ENCODE results near the gene CLEC2L. TPM values are rescaled to one million over a fixed set of nuclear protein-coding genes. Genes with fewer than 3 reads are reported as not detected.

The CLEC2L gene
- total RNA-seq, 2 donors from 2014 or later, result not detected

GRCh38 chr7:139568813-139569490 is 45.5 kb downstream of the CLEC2L start:
- Histone ChIP-seq H3K4me1 (ENCODE audit: control insufficient read depth in 1 of 2, low read depth in 2 of 2) (no peaks in the 10 kb centered on the region), H3K9me3 (no peaks in the 10 kb centered on the region), H3K27me3 (replicated peaks; ENCODE audit: insufficient read depth) (no peaks in the 10 kb centered on the region), H3K4me3 (no peak overlapping the region), H3K36me3 (peaks cover 32% of the 10 kb centered on the region), H3K27ac (no peak overlapping the region)
- no peak for DNase-seq (ENCODE audit: low spot score)
- no peak for ATAC-seq (ENCODE audit: insufficient number of reproducible peaks, low FRiP score, low read depth)
- TF ChIP-seq CTCF (IDR thresholded peaks at IDR 0.05), result no peak

DNA sequence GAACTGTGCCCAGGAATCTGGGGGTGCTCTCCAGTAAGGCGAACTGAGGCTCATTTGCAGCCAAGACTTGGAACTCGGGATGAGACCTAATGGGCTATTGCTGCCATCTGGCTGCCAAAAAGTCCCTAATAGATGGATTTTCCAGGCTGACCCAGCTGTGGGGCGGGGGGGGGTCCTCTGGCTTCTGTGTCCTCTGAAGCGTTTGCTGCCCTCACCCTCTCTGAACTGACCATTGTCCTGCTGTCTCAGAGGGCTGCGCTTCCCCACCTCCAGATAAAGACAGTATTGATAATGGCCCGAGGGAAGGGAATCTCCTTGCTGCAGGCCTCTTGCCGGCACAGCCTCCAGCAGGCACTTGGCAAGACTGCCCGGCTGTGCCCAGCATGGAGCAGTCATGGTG is 46.6 kb downstream of the CLEC2L start:
- no peak for DNase-seq (ENCODE audit: low spot score)
- Histone ChIP-seq H3K9me3 (no peaks in the 10 kb centered on the region), H3K36me3 (peaks cover 43% of the 10 kb centered on the region), H3K4me1 (ENCODE audit: control insufficient read depth in 1 of 2, low read depth in 2 of 2) (no peaks in the 10 kb centered on the region), H3K27ac (no peak overlapping the region), H3K27me3 (replicated peaks; ENCODE audit: insufficient read depth) (no peaks in the 10 kb centered on the region), H3K4me3 (no peak overlapping the region)
- ATAC-seq (ENCODE audit: insufficient number of reproducible peaks, low FRiP score, low read depth), result no peak
- TF ChIP-seq CTCF (IDR thresholded peaks at IDR 0.05), result no peak

GRCh38 chr7:139570626-139571025 is 47.1 kb downstream of the CLEC2L start:
- Histone ChIP-seq H3K27ac (no peak overlapping the region), H3K27me3 (replicated peaks; ENCODE audit: insufficient read depth) (no peaks in the 10 kb centered on the region), H3K36me3 (peaks cover 46% of the 10 kb centered on the region), H3K4me3 (no peak overlapping the region), H3K4me1 (ENCODE audit: control insufficient read depth in 1 of 2, low read depth in 2 of 2) (no peaks in the 10 kb centered on the region), H3K9me3 (no peaks in the 10 kb centered on the region)
- TF ChIP-seq CTCF (IDR thresholded peaks at IDR 0.05), result no peak
- ATAC-seq (ENCODE audit: insufficient number of reproducible peaks, low FRiP score, low read depth) (no peak), DNase-seq (ENCODE audit: low spot score) (no peak)

DNA sequence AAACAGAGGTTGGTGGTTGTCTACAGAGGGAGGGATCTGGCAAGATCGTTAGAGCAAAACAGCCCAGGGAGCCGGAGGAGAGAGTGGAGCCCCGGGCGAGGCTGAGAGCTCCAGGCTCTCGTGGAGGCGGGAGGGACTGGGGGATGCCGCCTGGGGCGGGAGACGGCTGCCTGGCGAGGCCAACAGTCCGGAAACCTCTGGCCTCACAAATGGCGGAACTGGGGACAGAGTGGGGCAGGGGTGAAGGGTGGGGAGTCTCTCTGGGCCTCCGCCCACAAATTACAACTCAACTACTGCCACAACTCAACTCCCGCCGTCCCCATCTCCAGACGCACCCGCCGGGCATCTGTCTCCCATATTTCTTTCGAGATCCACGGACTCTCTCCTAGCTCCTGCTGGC is 47.7 kb downstream of the CLEC2L start:
- no peak for DNase-seq (ENCODE audit: low spot score)
- Histone ChIP-seq H3K4me3 (no peak overlapping the region), H3K4me1 (ENCODE audit: control insufficient read depth in 1 of 2, low read depth in 2 of 2) (no peaks in the 10 kb centered on the region), H3K27ac (no peak overlapping the region), H3K9me3 (no peaks in the 10 kb centered on the region), H3K27me3 (replicated peaks; ENCODE audit: insufficient read depth) (no peaks in the 10 kb centered on the region), H3K36me3 (peaks cover 50% of the 10 kb centered on the region)
- no peak for TF ChIP-seq CTCF (IDR thresholded peaks at IDR 0.05)
- ATAC-seq (ENCODE audit: insufficient number of reproducible peaks, low FRiP score, low read depth), result no peak

GRCh38 chr7:139571651-139572050 is 48.2 kb downstream of the CLEC2L start:
- ATAC-seq (ENCODE audit: insufficient number of reproducible peaks, low FRiP score, low read depth), result no peak
- no peak for DNase-seq (ENCODE audit: low spot score)
- Histone ChIP-seq H3K27ac (no peak overlapping the region), H3K4me3 (no peak overlapping the region), H3K4me1 (ENCODE audit: control insufficient read depth in 1 of 2, low read depth in 2 of 2) (no peaks in the 10 kb centered on the region), H3K36me3 (peaks cover 52% of the 10 kb centered on the region), H3K27me3 (replicated peaks; ENCODE audit: insufficient read depth) (no peaks in the 10 kb centered on the region), H3K9me3 (no peaks in the 10 kb centered on the region)
- no peak for TF ChIP-seq CTCF (IDR thresholded peaks at IDR 0.05)
